Thyroid gland (tissue), 4 donors: Measurements from ENCODE around the gene HSPB6. TPM values are rescaled to one million over a fixed set of nuclear protein-coding genes. Genes with fewer than 3 reads are reported as not detected.

Experiments
- DNase-seq, 2 donors: peaks; one replicate each; pipeline ENCODE4 v3.0.0-alpha.2; 2019
- H3K27ac ChIP-seq, 3 donors: fragments of 200-600 bp; sonication (generic); 1 replicate in 2 of 3; 2 replicates in 1 of 3; pipeline ENCODE4 v1.5.1; 2016 to 2019; ENCODE audit warnings: mild to moderate bottlenecking in 1 of 3, moderate library complexity in 1 of 3
- H3K27me3 ChIP-seq: fragments of 200-600 bp; sonication (generic); one replicate; pipeline ENCODE4 v1.5.1; 2019
- H3K36me3 ChIP-seq, 2 donors: fragments of 200-600 bp; sonication (generic); one replicate each; pipeline ENCODE4 v1.5.1; 2016 to 2019
- H3K4me1 ChIP-seq, 2 donors: fragments of 200-600 bp; sonication (generic); one replicate each; pipeline ENCODE4 v1.5.1; 2017 to 2019
- H3K4me3 ChIP-seq, 3 donors: fragments of 200-600 bp; sonication (generic); replicated peaks in 1 of 3; 1 replicate in 2 of 3; 2 replicates in 1 of 3; pipeline ENCODE4 v1.5.1; 2016; ENCODE audit warnings: mild to moderate bottlenecking in 1 of 3
- H3K9me3 ChIP-seq: fragments of 200-600 bp; sonication (generic); one replicate; pipeline ENCODE4 v1.5.1; 2017
- CTCF ChIP-seq, 6 experiments: fragments of 200-600 bp in 3 of 6; fragments of 450-650 bp in 3 of 6; sonication (generic) in 3 of 6; IDR thresholded peaks; one replicate each; pipeline ENCODE4 v1.5.1; 2016 to 2019; ENCODE audit warnings: antibody characterized with exemption in 6 of 6, mild to moderate bottlenecking in 2 of 6, inconsistent platforms in 1 of 6, moderate library complexity in 1 of 6
- POLR2A ChIP-seq, 2 donors: fragments of 450-650 bp; IDR thresholded peaks; one replicate each; pipeline ENCODE4 v1.6.1; 2017; ENCODE audit warnings: antibody characterized with exemption in 2 of 2, mild to moderate bottlenecking in 2 of 2, moderate library complexity in 1 of 2
- WGBS, 2 donors: methylation state at CpG; one replicate each; pipeline ENCODE4 v1.1.5; 2017; 5-methylcytosine and 5-hydroxymethylcytosine counted together
- intact Hi-C: fragments of 100-400 bp; cut with DNase I; formaldehyde crosslinking; loops from one replicate; pipeline ENCODE4 v1.15.1; 2023
- total RNA-seq, 4 donors: library from RNA; depleted of rRNA; stranded (reverse); fragments of >200 nt; gene quantifications; one replicate each; pipeline ENCODE4 v1.2.3, GENCODE V29; 2016

The HSPB6 gene
- total RNA-seq, 4 donors from 2014 or later, result 17.3 to 31.8 (median 23.1) TPM

GRCh38 chr19:35757231-35757748 lies 461 bp upstream of the HSPB6 start:
- intact Hi-C loops, result loop anchor here (10.0 kb wide), 1 partner anchor 178 kb away; the partner anchor contains the start of gene LRFN3
- Histone ChIP-seq H3K4me1 (peaks cover 13 to 20% of the 10 kb centered on the region in 2 donors), H3K9me3 (no peaks in the 10 kb centered on the region), H3K27ac (peak overlapping the region; percentile 79 to 96 (median 82)), H3K27me3 (no peaks in the 10 kb centered on the region), H3K4me3 (peak overlapping the region in 1 of 3 donors; percentile 89), H3K36me3 (peaks cover 16 to 23% of the 10 kb centered on the region in 2 donors)
- 5 to 22% methylated on average over 6 to 14 of the region's 19 CpGs for WGBS, 2 donors
- TF ChIP-seq CTCF (IDR thresholded peaks at IDR 0.05), result no peak
- no peak for TF ChIP-seq POLR2A (IDR thresholded peaks at IDR 0.05)
- peak; percentile 49 to 50 for DNase-seq

GRCh38 chr19:35755550-35756376 lies 1.1 kb downstream of the HSPB6 start:
- Histone ChIP-seq H3K4me3 (peak overlapping the region in 1 of 3 donors; percentile 33), H3K9me3 (no peaks in the 10 kb centered on the region), H3K27me3 (no peaks in the 10 kb centered on the region), H3K27ac (peak overlapping the region; percentile 79 to 96 (median 82)), H3K36me3 (peaks cover 18 to 21% of the 10 kb centered on the region in 2 donors), H3K4me1 (peaks cover 13 to 20% of the 10 kb centered on the region in 2 donors)
- DNase-seq, result peak; percentile 40
- TF ChIP-seq CTCF (IDR thresholded peaks at IDR 0.05) (no peak), POLR2A (IDR thresholded peaks at IDR 0.05) (no peak)
- intact Hi-C loops, result loop anchor here (10.0 kb wide), 1 partner anchor 179 kb away; the partner anchor contains the start of gene LRFN3
- 30 to 42% methylated on average over 17 to 25 of the region's 74 CpGs for WGBS, 2 donors

GRCh38 chr19:35755131-35755549 lies 1.7 kb downstream of the HSPB6 start:
- Histone ChIP-seq H3K36me3 (peaks cover 18 to 21% of the 10 kb centered on the region in 2 donors), H3K27ac (peak overlapping the region; percentile 30 to 58 (median 52)), H3K4me1 (peaks cover 13 to 20% of the 10 kb centered on the region in 2 donors), H3K4me3 (no peak overlapping the region), H3K27me3 (no peaks in the 10 kb centered on the region), H3K9me3 (no peaks in the 10 kb centered on the region)
- 47 to 55% methylated on average over 15 to 16 of the region's 17 CpGs for WGBS, 2 donors
- TF ChIP-seq CTCF (IDR thresholded peaks at IDR 0.05) (no peak), POLR2A (IDR thresholded peaks at IDR 0.05) (no peak)
- intact Hi-C loops, result loop anchor here (10.0 kb wide), 1 partner anchor 180 kb away; the partner anchor contains the start of gene LRFN3
- DNase-seq, result no peak

- H3K9me3 ChIP-seq, result no peaks in the 10 kb centered on the region
- 82 to 89% methylated on average over 13 of the region's 13 CpGs for WGBS, 2 donors
- H3K36me3 ChIP-seq, result peaks cover 18 to 21% of the 10 kb centered on the region in 2 donors
- peaks cover 13 to 25% of the 10 kb centered on the region in 2 donors for H3K4me1 ChIP-seq
- TF ChIP-seq CTCF (IDR thresholded peaks at IDR 0.05) (no peak), POLR2A (IDR thresholded peaks at IDR 0.05) (no peak)
- peak overlapping the region; percentile 30 to 58 (median 52) for H3K27ac ChIP-seq
- no peaks in the 10 kb centered on the region for H3K27me3 ChIP-seq
- intact Hi-C loops, result loop anchor here (10.0 kb wide), 1 partner anchor 180 kb away; the partner anchor contains the start of gene LRFN3
- DNase-seq, result no peak
- H3K4me3 ChIP-seq, result no peak overlapping the region
Observed at GRCh38 chr19:35754370-35755130, 2.3 kb downstream of the HSPB6 start.
